ENCODE results near the gene H3-3A. TPM values are rescaled to one million over a fixed set of nuclear protein-coding genes. Genes with fewer than 3 reads are reported as not detected.

Gene H3-3A
- polyA plus RNA-seq (2012; ENCODE audit: insufficient read depth, insufficient read length, low read depth) = 794 TPM

DNA sequence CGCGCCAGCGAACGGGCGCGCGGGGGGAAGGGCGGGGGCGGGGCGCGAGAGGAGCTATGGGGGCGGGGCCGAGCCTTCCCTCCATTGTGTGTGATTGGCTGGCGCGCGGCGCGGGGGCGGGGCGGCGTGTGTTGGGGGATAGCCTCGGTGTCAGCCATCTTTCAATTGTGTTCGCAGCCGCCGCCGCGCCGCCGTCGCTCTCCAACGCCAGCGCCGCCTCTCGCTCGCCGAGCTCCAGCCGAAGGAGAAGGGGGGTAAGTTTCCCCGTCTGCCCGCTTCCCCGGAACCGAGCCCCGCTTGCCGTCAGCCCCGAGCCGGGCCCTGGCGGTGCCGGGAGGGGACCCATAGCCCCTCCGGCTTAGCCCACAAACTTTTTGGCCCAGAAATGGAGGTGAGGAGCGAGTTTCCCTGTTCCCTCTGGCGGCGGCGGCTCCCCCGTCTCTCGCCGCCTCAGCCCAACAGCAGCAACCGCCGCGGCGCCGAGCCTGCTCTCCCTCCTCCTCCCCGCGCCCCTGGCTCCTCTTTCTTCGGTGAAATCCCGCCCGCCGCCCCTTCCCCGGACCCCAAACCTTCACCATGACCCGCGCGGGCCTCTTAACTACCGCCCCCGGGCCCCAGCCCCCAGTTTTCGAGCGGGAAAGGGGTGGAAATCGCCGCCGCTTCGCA is at the start of gene H3-3A:
H3-3A (plus strand) TSS at position 159 of the 666 bp plus-strand sequence. CDS start 1,636 bp downstream, outside the sequence.
- TF ChIP-seq, protein P1, sequence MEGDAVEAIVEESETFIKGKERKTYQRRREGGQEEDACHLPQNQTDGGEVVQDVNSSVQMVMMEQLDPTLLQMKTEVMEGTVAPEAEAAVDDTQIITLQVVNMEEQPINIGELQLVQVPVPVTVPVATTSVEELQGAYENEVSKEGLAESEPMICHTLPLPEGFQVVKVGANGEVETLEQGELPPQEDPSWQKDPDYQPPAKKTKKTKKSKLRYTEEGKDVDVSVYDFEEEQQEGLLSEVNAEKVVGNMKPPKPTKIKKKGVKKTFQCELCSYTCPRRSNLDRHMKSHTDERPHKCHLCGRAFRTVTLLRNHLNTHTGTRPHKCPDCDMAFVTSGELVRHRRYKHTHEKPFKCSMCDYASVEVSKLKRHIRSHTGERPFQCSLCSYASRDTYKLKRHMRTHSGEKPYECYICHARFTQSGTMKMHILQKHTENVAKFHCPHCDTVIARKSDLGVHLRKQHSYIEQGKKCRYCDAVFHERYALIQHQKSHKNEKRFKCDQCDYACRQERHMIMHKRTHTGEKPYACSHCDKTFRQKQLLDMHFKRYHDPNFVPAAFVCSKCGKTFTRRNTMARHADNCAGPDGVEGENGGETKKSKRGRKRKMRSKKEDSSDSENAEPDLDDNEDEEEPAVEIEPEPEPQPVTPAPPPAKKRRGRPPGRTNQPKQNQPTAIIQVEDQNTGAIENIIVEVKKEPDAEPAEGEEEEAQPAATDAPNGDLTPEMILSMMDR (IDR thresholded peaks at IDR 0.05; ENCODE audit: low read depth, low read length) = no peak
- H3K27me3 ChIP-seq = no peaks in the 10 kb centered on the region
- H3K4me3 ChIP-seq (ENCODE audit: low read depth, low read length) = peak within 1 kb of the TSS; percentile 80
- 0 out of 2 replicates have a peak, but pooled peaks cover 2% of the 10 kb centered on the region for H3K4me1 ChIP-seq
- DNase-seq = peak; percentile 99
- peaks cover 29% of the 10 kb centered on the region for H3K36me3 ChIP-seq
- no peaks in the 10 kb centered on the region for H3K9me3 ChIP-seq

DNA sequence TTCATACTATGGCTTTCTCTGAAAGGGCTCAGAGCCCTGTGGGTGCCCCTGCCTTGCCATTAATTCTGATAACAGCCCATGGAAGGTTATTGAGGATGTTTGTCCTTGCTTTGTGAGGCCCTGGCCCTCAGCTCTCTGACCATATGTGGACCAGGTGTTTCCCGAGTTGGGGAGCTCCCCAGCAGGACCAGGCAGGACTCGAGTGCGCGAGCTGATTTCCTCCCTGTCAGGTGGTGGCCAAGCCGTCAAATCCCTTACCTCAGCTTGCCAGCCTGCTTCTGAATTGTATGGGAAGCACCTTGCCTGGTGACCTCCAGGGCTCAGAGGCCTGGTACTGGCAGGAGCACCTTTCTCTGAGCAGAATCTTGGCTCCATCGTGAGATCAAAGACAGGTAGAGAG is 45.4 kb upstream of the H3-3A start:
- TF ChIP-seq, protein P1 (IDR thresholded peaks at IDR 0.05; ENCODE audit: low read depth, low read length) = no peak
- Histone ChIP-seq H3K36me3 (no peaks in the 10 kb centered on the region), H3K9me3 (no peaks in the 10 kb centered on the region), H3K4me3 (ENCODE audit: low read depth, low read length) (no peak overlapping the region), H3K27me3 (no peaks in the 10 kb centered on the region), H3K4me1 (no peaks in the 10 kb centered on the region)
- no peak for DNase-seq

DNA sequence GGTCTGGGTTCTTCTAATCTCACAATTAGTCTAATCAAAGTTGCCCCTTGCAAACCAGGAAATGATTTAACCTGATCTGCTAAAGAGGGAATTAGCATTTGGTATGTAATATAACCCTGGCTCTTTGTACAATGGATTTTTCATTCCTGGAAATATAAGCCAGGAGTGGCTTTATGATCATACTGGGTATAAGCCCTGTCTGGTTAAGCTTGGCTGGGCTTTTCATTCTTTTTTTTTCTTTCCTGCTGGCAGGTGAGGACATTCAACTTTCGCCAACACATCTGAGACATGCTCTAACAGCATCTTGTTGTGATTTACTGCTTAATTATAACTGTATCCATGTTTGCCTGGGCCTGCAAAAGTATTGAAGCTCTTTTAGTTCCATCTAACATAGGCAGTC is 42.9 kb upstream of the H3-3A start:
- TF ChIP-seq, protein P1 (IDR thresholded peaks at IDR 0.05; ENCODE audit: low read depth, low read length) = no peak
- Histone ChIP-seq H3K9me3 (no peaks in the 10 kb centered on the region), H3K27me3 (no peaks in the 10 kb centered on the region), H3K4me1 (no peaks in the 10 kb centered on the region), H3K36me3 (no peaks in the 10 kb centered on the region), H3K4me3 (ENCODE audit: low read depth, low read length) (no peak overlapping the region)
- no peak for DNase-seq

DNA sequence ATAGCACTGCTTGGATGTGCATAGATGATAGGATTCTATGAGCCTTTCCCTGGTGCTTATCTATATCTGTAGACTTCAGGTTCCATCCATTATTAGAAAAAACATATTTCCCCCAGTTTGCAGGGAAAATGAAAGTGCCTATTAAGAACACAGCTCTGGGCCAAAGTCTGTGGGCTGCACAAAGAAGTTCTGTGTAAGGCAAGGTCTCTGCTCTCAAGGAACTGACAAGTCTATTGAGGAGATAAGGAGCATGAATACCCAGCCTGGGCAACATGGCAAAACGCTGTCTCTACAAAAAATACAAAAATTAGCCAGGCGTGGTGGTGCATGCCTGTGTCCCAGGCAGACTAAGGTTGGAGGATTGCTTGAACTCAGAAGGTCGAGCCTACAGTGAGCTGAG is 41.1 kb upstream of the H3-3A start:
- TF ChIP-seq, protein P1 (IDR thresholded peaks at IDR 0.05; ENCODE audit: low read depth, low read length) = no peak
- H3K9me3 ChIP-seq = no peaks in the 10 kb centered on the region

DNA sequence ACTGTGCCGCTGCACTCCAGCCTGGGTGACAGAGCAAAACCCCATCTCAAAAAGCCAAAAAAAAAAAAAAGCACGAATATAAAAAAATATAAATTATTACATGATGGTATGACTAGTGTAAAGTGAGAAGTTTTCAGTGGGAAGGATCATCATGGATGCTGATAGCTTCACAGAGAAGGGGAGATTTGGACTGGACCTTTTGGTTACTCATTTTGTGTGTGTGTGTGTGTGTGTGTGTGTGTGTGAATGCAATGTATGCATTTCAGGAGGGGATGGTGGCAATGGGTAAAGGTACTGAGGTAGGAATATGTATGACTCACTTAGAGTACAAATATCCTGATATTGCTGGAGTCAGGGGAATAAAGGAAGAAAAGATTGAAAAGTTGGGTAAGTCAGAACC is 40.7 kb upstream of the H3-3A start:
- Histone ChIP-seq H3K4me3 (ENCODE audit: low read depth, low read length) (no peak overlapping the region), H3K27me3 (no peaks in the 10 kb centered on the region), H3K36me3 (no peaks in the 10 kb centered on the region), H3K4me1 (no peaks in the 10 kb centered on the region), H3K9me3 (no peaks in the 10 kb centered on the region)
- no peak for DNase-seq
- TF ChIP-seq, protein P1 (IDR thresholded peaks at IDR 0.05; ENCODE audit: low read depth, low read length) = no peak

More for the DNA sequence above, 41.1 kb upstream of the H3-3A start:
- Histone ChIP-seq H3K4me3 (ENCODE audit: low read depth, low read length) (no peak overlapping the region), H3K27me3 (no peaks in the 10 kb centered on the region), H3K4me1 (no peaks in the 10 kb centered on the region), H3K36me3 (no peaks in the 10 kb centered on the region)
- DNase-seq = no peak

DNA sequence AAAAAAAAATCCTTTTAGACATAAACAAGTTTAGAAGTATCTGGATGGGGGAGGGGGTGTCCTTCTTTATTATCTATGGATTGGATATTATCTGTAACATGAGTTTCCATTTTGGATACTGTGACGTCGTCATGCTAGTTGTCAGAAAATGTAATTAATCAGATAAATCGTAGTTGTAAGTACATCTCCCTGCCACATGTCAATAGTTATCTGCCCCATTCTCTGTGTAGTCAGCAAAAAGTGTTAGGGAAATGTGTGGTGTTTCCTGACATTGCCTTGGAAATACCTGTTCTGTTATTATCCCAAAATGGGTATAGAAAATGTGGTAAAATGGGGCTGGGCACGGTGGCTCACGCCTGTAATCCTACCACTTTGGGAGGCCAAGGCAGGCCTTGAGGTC is 38.8 kb upstream of the H3-3A start:
- no peak overlapping the region for H3K4me3 ChIP-seq (ENCODE audit: low read depth, low read length)
- DNase-seq = no peak
- H3K27me3 ChIP-seq = no peaks in the 10 kb centered on the region
- TF ChIP-seq, protein P1 (IDR thresholded peaks at IDR 0.05; ENCODE audit: low read depth, low read length) = no peak
- H3K36me3 ChIP-seq = no peaks in the 10 kb centered on the region
- H3K9me3 ChIP-seq = no peaks in the 10 kb centered on the region
- H3K4me1 ChIP-seq = no peaks in the 10 kb centered on the region
